ENCODE measurements around the gene LRBA. TPM values are rescaled to one million over a fixed set of nuclear protein-coding genes. Genes with fewer than 3 reads are reported as not detected.

LRBA gene
- total and polyA plus RNA-seq, 5 donors from 2014 or later: 23.0 to 95.3 (median 25.4) TPM

GRCh38 chr4:150781191-150781590 lies 233.9 kb downstream of the LRBA start:
- H3K4me1 ChIP-seq (ENCODE audit: control insufficient read depth, insufficient read depth, low read length, poor library complexity, severe bottlenecking): no peaks in the 10 kb centered on the region
- H3K4me3 ChIP-seq (ENCODE audit: low read depth, low read length): no peak overlapping the region
- H3K36me3 ChIP-seq (ENCODE audit: control insufficient read depth, insufficient read depth, low read length): peaks cover 5% of the 10 kb centered on the region
- H3K36me3 Mint-ChIP-seq: peaks cover 14% of the 10 kb centered on the region
- H3K27me3 Mint-ChIP-seq: no peaks in the 10 kb centered on the region
- no peaks in the 10 kb centered on the region for H3K27me3 ChIP-seq (ENCODE audit: control insufficient read depth, insufficient read depth, low read length)
- no peaks in the 10 kb centered on the region for H3K9me3 Mint-ChIP-seq
- no peaks in the 10 kb centered on the region for H3K9me3 ChIP-seq (ENCODE audit: control insufficient read depth in 2 of 2, low read length in 2 of 2)
- H3K4me3 Mint-ChIP-seq: peak overlapping the region in 1 of 4 donors; percentile 32
- H3K27ac Mint-ChIP-seq: no peak overlapping the region
- no peak overlapping the region for H3K27ac ChIP-seq (ENCODE audit: insufficient read depth, low read length, poor library complexity, severe bottlenecking)
- DNase-seq: no peak
- peaks cover 3 to 9% (median 4%) of the 10 kb centered on the region in 4 donors for H3K4me1 Mint-ChIP-seq
- no peak for ATAC-seq (ENCODE audit: low read depth in 2 of 2)

GRCh38 chr4:150779707-150780106 lies 235.4 kb downstream of the LRBA start:
- Mint-ChIP-seq H3K4me3 (no peak overlapping the region), H3K9me3 (no peaks in the 10 kb centered on the region), H3K27ac (no peak overlapping the region), H3K27me3 (no peaks in the 10 kb centered on the region), H3K36me3 (peaks cover 5% of the 10 kb centered on the region), H3K4me1 (peaks cover 0 to 14% (median 2%) of the 10 kb centered on the region in 4 donors)
- Histone ChIP-seq H3K4me3 (ENCODE audit: low read depth, low read length) (no peak overlapping the region), H3K4me1 (ENCODE audit: control insufficient read depth, insufficient read depth, low read length, poor library complexity, severe bottlenecking) (no peaks in the 10 kb centered on the region), H3K27me3 (ENCODE audit: control insufficient read depth, insufficient read depth, low read length) (no peaks in the 10 kb centered on the region), H3K36me3 (ENCODE audit: control insufficient read depth, insufficient read depth, low read length) (peaks cover 7% of the 10 kb centered on the region), H3K27ac (ENCODE audit: insufficient read depth, low read length, poor library complexity, severe bottlenecking) (no peak overlapping the region), H3K9me3 (ENCODE audit: control insufficient read depth in 2 of 2, low read length in 2 of 2) (no peaks in the 10 kb centered on the region)
- DNase-seq (no peak), ATAC-seq (ENCODE audit: low read depth in 2 of 2) (no peak)

GRCh38 chr4:150773729-150774449 lies 241.2 kb downstream of the LRBA start:
- DNase-seq (no peak), ATAC-seq (ENCODE audit: low read depth in 2 of 2) (no peak)
- Histone ChIP-seq H3K4me1 (ENCODE audit: control insufficient read depth, insufficient read depth, low read length, poor library complexity, severe bottlenecking) (no peaks in the 10 kb centered on the region), H3K27me3 (ENCODE audit: control insufficient read depth, insufficient read depth, low read length) (no peaks in the 10 kb centered on the region), H3K4me3 (ENCODE audit: low read depth, low read length) (no peak overlapping the region), H3K9me3 (ENCODE audit: control insufficient read depth in 2 of 2, low read length in 2 of 2) (no peaks in the 10 kb centered on the region), H3K36me3 (ENCODE audit: control insufficient read depth, insufficient read depth, low read length) (peaks cover 4% of the 10 kb centered on the region), H3K27ac (ENCODE audit: insufficient read depth, low read length, poor library complexity, severe bottlenecking) (no peak overlapping the region)
- H3K27ac Mint-ChIP-seq: no peak overlapping the region
- H3K4me1 Mint-ChIP-seq: peaks cover 0 to 12% (median 7%) of the 10 kb centered on the region in 4 donors
- H3K9me3 Mint-ChIP-seq: peaks cover 0 to 2% (median 0%) of the 10 kb centered on the region in 7 donors
- H3K4me3 Mint-ChIP-seq: no peak overlapping the region
- H3K27me3 Mint-ChIP-seq: no peaks in the 10 kb centered on the region
- H3K36me3 Mint-ChIP-seq: peaks cover 18% of the 10 kb centered on the region

GRCh38 chr4:150773032-150773431 lies 242.1 kb downstream of the LRBA start:
- peaks cover 18% of the 10 kb centered on the region for H3K36me3 Mint-ChIP-seq
- H3K4me3 Mint-ChIP-seq: no peak overlapping the region
- ATAC-seq (ENCODE audit: low read depth in 2 of 2) (no peak), DNase-seq (no peak)
- Histone ChIP-seq H3K4me3 (ENCODE audit: low read depth, low read length) (no peak overlapping the region), H3K27me3 (ENCODE audit: control insufficient read depth, insufficient read depth, low read length) (no peaks in the 10 kb centered on the region), H3K36me3 (ENCODE audit: control insufficient read depth, insufficient read depth, low read length) (peaks cover 4% of the 10 kb centered on the region), H3K4me1 (ENCODE audit: control insufficient read depth, insufficient read depth, low read length, poor library complexity, severe bottlenecking) (no peaks in the 10 kb centered on the region), H3K9me3 (ENCODE audit: control insufficient read depth in 2 of 2, low read length in 2 of 2) (no peaks in the 10 kb centered on the region), H3K27ac (ENCODE audit: insufficient read depth, low read length, poor library complexity, severe bottlenecking) (no peak overlapping the region)
- H3K4me1 Mint-ChIP-seq: peaks cover 0 to 11% (median 7%) of the 10 kb centered on the region in 4 donors
- H3K27me3 Mint-ChIP-seq: no peaks in the 10 kb centered on the region
- H3K9me3 Mint-ChIP-seq: peaks cover 0 to 2% (median 0%) of the 10 kb centered on the region in 7 donors
- no peak overlapping the region for H3K27ac Mint-ChIP-seq

GRCh38 chr4:150771382-150771781 lies 243.7 kb downstream of the LRBA start:
- DNase-seq: no peak
- Mint-ChIP-seq H3K4me3 (no peak overlapping the region), H3K9me3 (peaks cover 0 to 4% (median 0%) of the 10 kb centered on the region in 7 donors), H3K27ac (no peak overlapping the region), H3K36me3 (peaks cover 18% of the 10 kb centered on the region), H3K27me3 (no peaks in the 10 kb centered on the region), H3K4me1 (peaks cover 4 to 14% (median 8%) of the 10 kb centered on the region in 4 donors)
- no peak overlapping the region for H3K27ac ChIP-seq (ENCODE audit: insufficient read depth, low read length, poor library complexity, severe bottlenecking)
- H3K9me3 ChIP-seq (ENCODE audit: control insufficient read depth in 2 of 2, low read length in 2 of 2): no peaks in the 10 kb centered on the region
- no peaks in the 10 kb centered on the region for H3K27me3 ChIP-seq (ENCODE audit: control insufficient read depth, insufficient read depth, low read length)
- peaks cover 4% of the 10 kb centered on the region for H3K36me3 ChIP-seq (ENCODE audit: control insufficient read depth, insufficient read depth, low read length)
- no peaks in the 10 kb centered on the region for H3K4me1 ChIP-seq (ENCODE audit: control insufficient read depth, insufficient read depth, low read length, poor library complexity, severe bottlenecking)
- ATAC-seq (ENCODE audit: low read depth in 2 of 2): no peak
- no peak overlapping the region for H3K4me3 ChIP-seq (ENCODE audit: low read depth, low read length)

- H3K27me3 Mint-ChIP-seq: no peaks in the 10 kb centered on the region
- H3K27ac Mint-ChIP-seq: no peak overlapping the region
- Histone ChIP-seq H3K36me3 (ENCODE audit: control insufficient read depth, insufficient read depth, low read length) (no peaks in the 10 kb centered on the region), H3K27me3 (ENCODE audit: control insufficient read depth, insufficient read depth, low read length) (no peaks in the 10 kb centered on the region), H3K4me3 (ENCODE audit: low read depth, low read length) (no peak overlapping the region), H3K9me3 (ENCODE audit: control insufficient read depth in 2 of 2, low read length in 2 of 2) (no peaks in the 10 kb centered on the region), H3K4me1 (ENCODE audit: control insufficient read depth, insufficient read depth, low read length, poor library complexity, severe bottlenecking) (no peaks in the 10 kb centered on the region), H3K27ac (ENCODE audit: insufficient read depth, low read length, poor library complexity, severe bottlenecking) (no peak overlapping the region)
- no peak overlapping the region for H3K4me3 Mint-ChIP-seq
- H3K9me3 Mint-ChIP-seq: peaks cover 0 to 4% (median 0%) of the 10 kb centered on the region in 7 donors
- no peak for ATAC-seq (ENCODE audit: low read depth in 2 of 2)
- peaks cover 16% of the 10 kb centered on the region for H3K36me3 Mint-ChIP-seq
- no peak for DNase-seq
- peaks cover 4 to 15% (median 8%) of the 10 kb centered on the region in 4 donors for H3K4me1 Mint-ChIP-seq
Measured at GRCh38 chr4:150769845-150770244, 245.2 kb downstream of the LRBA start.

- Histone ChIP-seq H3K36me3 (ENCODE audit: control insufficient read depth, insufficient read depth, low read length) (no peaks in the 10 kb centered on the region), H3K27me3 (ENCODE audit: control insufficient read depth, insufficient read depth, low read length) (no peaks in the 10 kb centered on the region), H3K9me3 (ENCODE audit: control insufficient read depth in 2 of 2, low read length in 2 of 2) (no peaks in the 10 kb centered on the region), H3K4me1 (ENCODE audit: control insufficient read depth, insufficient read depth, low read length, poor library complexity, severe bottlenecking) (no peaks in the 10 kb centered on the region), H3K27ac (ENCODE audit: insufficient read depth, low read length, poor library complexity, severe bottlenecking) (no peak overlapping the region), H3K4me3 (ENCODE audit: low read depth, low read length) (no peak overlapping the region)
- ATAC-seq (ENCODE audit: low read depth in 2 of 2): no peak
- DNase-seq: no peak
- H3K27me3 Mint-ChIP-seq: no peaks in the 10 kb centered on the region
- peak overlapping the region in 1 of 3 donors; percentile 71 for H3K27ac Mint-ChIP-seq
- no peak overlapping the region for H3K4me3 Mint-ChIP-seq
- peaks cover 0 to 4% (median 0%) of the 10 kb centered on the region in 7 donors for H3K9me3 Mint-ChIP-seq
- H3K4me1 Mint-ChIP-seq: peaks cover 4 to 17% (median 10%) of the 10 kb centered on the region in 4 donors
- peaks cover 19% of the 10 kb centered on the region for H3K36me3 Mint-ChIP-seq
Measured at GRCh38 chr4:150769248-150769647, 245.8 kb downstream of the LRBA start.

GRCh38 chr4:150768497-150768896 lies 246.6 kb downstream of the LRBA start:
- DNase-seq (no peak), ATAC-seq (ENCODE audit: low read depth in 2 of 2) (no peak)
- Histone ChIP-seq H3K36me3 (ENCODE audit: control insufficient read depth, insufficient read depth, low read length) (no peaks in the 10 kb centered on the region), H3K9me3 (ENCODE audit: control insufficient read depth in 2 of 2, low read length in 2 of 2) (no peaks in the 10 kb centered on the region), H3K27ac (ENCODE audit: insufficient read depth, low read length, poor library complexity, severe bottlenecking) (no peak overlapping the region), H3K4me3 (ENCODE audit: low read depth, low read length) (no peak overlapping the region), H3K27me3 (ENCODE audit: control insufficient read depth, insufficient read depth, low read length) (no peaks in the 10 kb centered on the region), H3K4me1 (ENCODE audit: control insufficient read depth, insufficient read depth, low read length, poor library complexity, severe bottlenecking) (no peaks in the 10 kb centered on the region)
- Mint-ChIP-seq H3K27me3 (no peaks in the 10 kb centered on the region), H3K27ac (no peak overlapping the region), H3K9me3 (peaks cover 0 to 4% (median 0%) of the 10 kb centered on the region in 7 donors), H3K36me3 (peaks cover 24% of the 10 kb centered on the region), H3K4me1 (peaks cover 4 to 19% (median 12%) of the 10 kb centered on the region in 4 donors), H3K4me3 (no peak overlapping the region)

Measured in CD4-positive, CD25-positive, alpha-beta regulatory T cell (primary cell).